Glutamatergic neuron (in vitro differentiated cells): ENCODE data around the gene SOS2. TPM values are rescaled to one million over a fixed set of nuclear protein-coding genes. Genes with fewer than 3 reads are reported as not detected.

Experiments
- total RNA-seq: library from RNA; stranded (reverse); fragmentation: NEBNext Ultra II Directional; extraction: Animal tissue kit (Norgen Biotek cat#: 25700); gene quantifications from one replicate; pipeline ENCODE4 v1.2.1, GENCODE V29; 2021; ENCODE audit not compliant: unreplicated experiment

SOS2 gene
- total RNA-seq, 1 donor from 2014 or later: 50.4 TPM

Other genes with a start within 250 kb of the SOS2 start
- 12.9 TPM for gene VCPKMT, start 115.0 kb downstream of the SOS2 start, total RNA-seq
- gene L2HGDH, start 80.7 kb upstream of the SOS2 start, total RNA-seq: 6.7 TPM
- 22.7 TPM for gene DMAC2L, start 80.7 kb upstream of the SOS2 start, total RNA-seq
- gene CDKL1, start 165.3 kb upstream of the SOS2 start, total RNA-seq: 3.4 TPM